Glomerular visceral epithelial cell (primary cell): Measurements from ENCODE around the gene BICD1.
"Not testable (repeated sequence)": the region's sequence is repeated elsewhere in the genome, so short reads cannot be mapped to it uniquely, and the experiment has no call there.

ENCODE experiments used
- DNase-seq: peaks from one replicate; pipeline ENCODE4 v3.0.0-alpha.2; 2016; ENCODE audit errors: extremely low spot score

The BICD1 gene

DNA sequence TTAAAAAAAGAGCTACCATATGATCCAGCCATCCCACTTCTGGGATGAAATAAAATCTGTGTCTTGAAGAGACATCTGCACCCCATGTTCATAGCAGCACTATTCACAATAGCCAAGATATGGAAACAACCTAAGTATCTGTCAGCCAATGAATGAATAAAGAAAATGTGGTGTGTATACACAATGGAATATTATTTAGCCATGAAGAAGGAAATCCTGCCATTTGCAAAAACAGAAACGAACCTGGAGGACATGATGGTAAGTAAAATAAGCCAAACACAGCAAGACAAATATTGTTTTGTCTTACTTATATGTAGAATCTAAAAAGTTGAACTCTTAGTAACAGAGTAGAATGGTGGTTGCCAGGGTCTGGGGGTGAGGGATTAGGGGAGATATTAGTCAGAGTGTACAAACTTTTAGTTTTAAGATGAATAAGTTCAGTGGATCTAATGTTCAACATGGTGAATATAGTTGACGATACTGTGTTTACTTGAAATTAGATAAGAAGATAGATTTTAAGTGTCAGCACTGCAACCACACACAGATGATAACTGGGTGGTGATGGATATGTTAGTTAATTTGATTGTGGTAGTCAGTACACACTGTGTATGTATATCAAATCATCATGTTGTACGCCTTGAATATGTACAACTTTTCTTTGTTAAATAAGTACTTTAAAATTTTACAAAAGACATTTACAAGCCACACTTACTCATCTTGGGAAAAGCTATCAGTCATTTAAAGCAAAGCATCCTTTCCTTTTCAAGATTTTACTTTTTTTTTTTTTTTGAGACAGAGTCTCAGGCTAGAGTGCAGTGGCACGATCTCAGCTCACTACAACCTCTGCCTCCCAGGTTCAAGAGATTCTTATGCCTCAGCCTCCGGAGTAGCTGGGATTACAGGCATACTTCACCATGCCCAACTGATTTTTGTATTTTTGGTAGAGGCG, 89.9 kb downstream of the BICD1 start:
- no peak for DNase-seq

DNA sequence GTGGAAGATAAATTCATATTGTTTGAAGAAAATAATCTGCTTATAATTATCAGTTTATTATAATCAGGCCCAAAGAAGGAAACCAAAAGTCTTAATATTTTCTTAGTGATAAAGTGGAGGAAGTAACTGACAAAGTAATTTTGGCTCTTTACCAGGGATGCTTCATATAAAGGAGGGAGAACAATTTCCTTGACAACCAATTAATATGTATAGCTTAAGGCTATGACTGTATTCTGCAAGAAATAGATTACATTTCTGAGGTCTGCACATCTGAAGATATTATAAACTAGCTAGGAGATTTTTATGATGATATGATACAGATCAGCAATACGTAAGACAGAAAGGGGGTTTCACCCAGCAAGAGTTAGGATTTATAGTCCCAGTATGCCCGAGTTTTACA, 90.8 kb downstream of the BICD1 start:
- DNase-seq = no peak

DNA sequence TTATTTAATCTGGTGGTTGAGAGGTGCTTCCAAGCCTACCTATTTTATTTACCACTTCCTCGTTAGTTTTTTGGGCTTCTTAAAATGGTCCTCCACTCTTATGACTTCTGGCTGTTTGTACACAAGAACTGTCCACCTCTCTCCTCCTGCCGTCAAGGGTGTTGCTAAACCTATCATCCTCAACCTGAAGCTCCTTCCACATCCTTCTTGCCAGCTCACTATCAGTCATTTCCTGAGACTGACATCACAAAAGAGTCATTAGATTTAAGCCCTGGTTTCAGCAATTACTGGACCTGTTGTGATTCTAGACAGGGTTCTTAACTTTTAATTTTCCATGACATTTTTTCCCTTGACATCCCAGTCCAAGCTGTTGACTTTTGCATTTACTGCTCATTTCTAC, 91.9 kb downstream of the BICD1 start:
- peak; percentile 37 for DNase-seq

GRCh38 chr12:32201096-32201495, 94.4 kb downstream of the BICD1 start:
- DNase-seq = no peak

DNA sequence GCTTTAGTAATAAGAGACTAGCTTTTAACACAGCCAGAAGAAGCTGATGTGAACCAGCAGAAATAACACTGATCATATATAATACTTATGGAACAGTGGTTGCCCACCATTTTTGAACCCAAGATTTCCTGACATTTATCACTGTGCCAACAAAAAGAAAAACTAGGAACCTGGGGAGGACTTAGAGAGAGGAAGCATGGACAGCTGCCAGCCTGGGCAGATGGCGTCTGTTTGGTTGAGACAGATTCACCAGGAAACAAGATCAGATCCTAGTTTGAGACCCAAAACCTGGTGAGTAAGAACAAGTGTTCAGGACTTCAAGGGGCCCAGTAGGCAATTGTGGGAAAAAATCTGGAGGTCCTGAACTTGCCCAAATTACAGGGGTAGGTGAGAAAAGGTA, 95.3 kb downstream of the BICD1 start:
- no peak for DNase-seq

DNA sequence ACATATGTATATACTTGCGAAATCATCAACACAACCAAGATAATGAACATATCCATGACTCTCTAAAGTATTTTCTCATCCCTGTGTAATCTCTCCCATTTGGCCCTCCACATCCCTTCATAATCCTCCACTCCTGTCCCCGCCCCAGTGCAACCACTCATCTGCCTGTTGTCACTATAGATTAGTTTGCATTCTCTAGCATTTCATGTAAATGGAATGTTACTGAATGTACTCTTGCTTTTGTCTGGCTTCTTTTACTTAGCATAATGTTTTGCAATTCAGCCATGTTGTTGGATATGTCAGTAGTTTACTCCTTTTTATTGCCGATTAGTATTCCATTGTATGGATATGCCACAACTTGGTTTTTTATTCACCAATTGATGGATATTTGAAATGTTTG, 99.1 kb downstream of the BICD1 start:
- no peak for DNase-seq

- DNase-seq = no peak
Observed at GRCh38 chr12:32208355-32208754, 101.7 kb downstream of the BICD1 start.

DNA sequence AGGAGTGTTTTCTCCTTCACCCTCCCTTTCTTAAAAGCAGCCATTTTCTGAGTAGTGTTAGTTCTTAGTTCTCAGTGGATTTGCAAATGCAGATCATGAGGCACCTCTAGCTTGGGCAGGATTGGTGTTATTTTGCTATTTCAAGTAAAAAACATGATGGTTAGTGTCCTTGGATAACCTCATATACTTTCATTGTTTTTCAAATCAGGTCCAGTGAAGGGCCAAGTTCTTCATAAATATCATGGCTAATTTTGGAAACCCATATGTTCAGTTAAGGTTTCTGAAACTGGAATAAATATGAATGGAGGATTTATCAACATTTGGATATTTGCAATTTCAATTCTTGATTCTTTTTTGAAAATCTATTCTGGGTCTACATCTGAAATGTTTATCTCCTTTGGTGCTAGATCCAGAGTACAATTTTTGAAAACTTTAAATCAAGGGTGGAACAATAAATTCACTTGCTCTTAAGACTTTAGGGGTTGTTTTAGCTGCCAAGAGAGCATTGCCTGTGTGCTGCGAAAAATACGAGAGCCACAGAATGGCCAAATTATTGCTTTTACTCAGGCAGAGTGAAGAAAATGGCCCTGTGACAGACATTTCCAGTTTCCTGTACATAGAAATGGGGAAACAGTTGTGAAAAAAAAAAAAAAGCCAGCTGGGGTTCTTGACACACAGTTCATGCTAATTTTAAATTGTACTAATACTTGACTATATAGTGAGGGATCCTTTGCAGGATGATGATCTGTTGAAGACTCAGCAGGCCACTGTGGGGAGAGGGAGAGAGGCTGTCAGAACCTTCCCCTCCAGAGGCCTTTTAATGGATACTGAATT, 104.6 kb downstream of the BICD1 start:
- no peak for DNase-seq

DNA sequence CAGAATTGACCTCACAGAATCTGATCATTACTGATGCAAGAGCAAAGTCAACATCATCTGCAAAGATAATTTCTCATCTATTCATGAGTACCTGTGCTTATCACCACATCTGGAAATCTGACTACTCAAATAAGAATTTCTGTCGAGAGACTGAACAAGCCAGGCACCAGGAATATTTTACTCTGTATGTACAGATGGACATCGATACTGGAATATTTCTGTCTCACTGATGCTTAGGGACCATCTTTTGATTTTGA, 105.2 kb downstream of the BICD1 start:
- no peak for DNase-seq

- DNase-seq = no peak
Observed at GRCh38 chr12:32214723-32215122, 108.1 kb downstream of the BICD1 start.

DNA sequence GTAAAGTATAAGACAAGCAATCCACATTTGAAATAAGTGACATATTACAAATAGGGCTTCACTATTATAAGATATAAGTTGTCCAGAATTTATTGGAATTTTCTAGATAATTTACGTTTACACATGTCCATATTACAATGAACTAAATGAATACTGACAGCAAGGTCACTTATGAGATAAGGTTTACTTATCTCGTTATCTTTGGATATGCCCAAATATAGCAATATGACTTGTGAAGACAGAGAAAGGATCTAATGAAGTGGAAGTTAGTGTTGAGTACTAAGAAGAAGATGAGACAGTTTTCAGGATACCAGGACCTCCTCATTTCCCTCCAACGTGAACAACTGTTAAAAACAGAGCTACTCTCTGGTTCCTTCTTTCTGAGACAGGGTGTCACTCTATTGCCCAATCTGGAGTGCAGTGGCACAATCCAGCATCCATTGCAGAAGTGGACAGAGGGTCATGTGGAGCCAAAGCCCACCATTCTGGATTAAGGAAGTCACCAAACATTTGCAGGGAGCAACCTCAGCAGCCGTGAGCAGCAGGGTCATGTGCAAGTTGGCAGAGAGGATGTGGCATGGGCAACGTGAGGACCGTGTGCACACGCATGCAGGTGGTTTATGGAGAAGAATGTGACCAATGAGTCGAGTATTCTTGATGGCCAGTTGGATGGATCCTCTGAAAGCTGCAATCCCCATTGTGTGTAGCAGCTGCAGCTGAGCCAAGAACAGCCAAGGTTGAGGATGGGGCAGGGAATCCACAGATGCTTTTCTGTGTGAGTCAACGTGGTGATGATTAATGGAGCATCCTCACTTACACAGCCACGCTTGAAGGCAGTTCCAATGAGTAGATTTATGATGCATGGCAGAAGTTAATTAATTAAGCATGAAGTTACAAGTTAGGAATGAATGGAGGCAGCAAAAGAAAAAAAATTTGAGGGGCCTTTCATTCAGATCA, 111.0 kb downstream of the BICD1 start:
- peak; percentile 95 for DNase-seq

DNA sequence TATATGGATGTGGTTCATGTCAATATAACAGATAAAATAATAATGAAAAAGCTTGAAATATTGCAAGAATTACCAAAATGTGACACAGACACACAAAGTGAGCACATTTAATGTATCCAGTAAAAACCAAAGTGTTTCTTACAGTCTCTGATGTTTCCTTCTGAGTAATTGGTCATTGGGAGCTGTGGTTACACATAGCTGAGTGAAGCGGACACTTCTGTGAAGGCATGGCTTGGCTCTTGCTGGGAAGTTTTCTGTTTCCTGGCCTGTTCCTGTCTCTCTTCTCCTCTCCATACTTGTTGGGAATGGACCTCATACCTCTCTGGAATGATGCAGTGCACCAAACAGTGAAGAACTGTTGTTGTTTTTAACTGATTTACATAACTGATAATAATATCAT, 117.3 kb downstream of the BICD1 start:
- peak; percentile 6 for DNase-seq

DNA sequence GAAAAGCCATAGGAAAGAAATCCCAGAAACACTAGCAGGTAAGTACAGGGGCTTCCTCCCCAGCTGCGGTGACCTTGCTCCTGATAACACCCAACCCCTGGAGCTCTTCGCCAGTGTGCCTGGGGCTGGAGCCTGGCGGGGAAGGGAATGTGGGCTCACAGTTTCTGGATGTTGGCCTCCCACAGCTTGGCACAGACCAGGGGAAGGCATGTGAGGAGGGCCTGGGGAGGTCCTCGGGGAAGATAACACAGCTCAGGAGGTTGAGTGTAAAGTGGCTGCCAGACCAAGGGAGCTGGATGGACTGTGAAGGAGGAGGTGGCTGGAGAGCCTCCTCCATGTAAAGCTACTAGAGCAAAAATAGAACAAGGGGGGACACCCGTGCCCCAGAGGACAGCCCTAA, 120.1 kb downstream of the BICD1 start:
- DNase-seq = no peak

DNA sequence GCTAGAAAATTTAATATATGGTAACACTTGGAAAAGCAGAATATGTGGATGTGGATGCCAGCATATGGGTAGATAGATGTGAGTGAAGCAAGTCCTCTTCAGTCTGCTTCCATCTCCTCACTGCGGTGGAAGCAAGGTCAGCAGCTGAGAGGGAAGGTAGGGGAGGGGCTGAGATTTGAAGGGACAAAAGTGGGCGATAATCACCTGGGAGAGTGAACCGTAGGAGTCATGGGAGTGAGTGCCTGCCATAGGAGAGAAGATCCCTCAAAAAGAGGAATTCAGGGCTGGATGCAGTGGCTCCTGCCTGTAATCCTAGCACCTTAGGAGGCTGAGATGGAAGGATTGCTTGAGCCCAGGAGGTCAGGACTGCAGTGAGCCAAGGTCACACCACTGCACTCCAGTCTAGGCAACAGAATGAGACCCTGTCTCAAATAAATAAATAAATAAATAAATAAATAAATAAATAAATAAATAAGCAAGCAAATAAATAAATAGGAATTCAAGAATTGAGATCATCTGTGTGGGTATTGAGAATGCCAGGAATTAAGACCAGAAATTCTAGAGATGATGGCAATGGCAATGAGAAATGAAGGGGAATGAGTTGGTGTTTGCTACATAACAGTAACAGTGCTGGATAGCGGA, 123.4 kb downstream of the BICD1 start:
- no peak for DNase-seq

DNA sequence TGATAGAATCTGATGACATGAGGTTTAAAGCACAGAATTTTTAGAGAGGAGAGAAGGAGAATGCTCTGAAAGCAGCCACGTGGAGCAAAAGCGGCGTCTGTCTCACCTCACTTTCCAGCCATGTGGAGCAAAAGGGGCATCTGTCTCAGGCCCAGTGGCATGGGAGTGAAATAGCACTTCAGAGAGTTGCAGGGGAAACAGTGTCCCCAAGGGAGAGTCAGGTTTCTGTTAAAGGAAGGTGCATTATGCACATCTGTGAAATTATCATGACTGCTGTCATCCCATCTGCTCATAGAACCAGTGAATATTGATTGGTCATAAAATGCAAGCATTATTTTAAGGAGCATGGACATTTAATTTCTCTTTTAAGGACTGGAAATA, 124.0 kb downstream of the BICD1 start:
- DNase-seq = no peak

- DNase-seq = not testable (repeated sequence)
Observed at GRCh38 chr12:32231361-32231760, 124.7 kb downstream of the BICD1 start.

DNA sequence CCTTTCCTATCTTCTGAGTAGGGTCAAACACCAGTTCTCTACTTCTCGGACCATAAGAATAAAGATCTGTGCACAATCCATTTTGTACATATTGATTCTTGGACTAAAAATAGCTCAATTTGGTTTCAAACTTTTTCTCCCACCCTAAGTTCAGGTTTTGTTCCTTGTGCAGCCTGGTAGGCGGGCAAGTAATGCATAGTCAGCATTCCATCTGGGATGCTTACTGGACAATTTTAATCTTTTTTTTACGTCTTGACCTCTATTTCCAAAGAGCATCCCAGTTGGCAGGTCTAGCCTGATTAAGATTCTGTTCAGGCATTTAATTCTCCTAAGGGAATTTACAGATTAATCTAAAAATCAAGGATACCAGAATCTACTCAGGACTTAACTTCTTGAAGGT, 126.9 kb downstream of the BICD1 start:
- no peak for DNase-seq

DNA sequence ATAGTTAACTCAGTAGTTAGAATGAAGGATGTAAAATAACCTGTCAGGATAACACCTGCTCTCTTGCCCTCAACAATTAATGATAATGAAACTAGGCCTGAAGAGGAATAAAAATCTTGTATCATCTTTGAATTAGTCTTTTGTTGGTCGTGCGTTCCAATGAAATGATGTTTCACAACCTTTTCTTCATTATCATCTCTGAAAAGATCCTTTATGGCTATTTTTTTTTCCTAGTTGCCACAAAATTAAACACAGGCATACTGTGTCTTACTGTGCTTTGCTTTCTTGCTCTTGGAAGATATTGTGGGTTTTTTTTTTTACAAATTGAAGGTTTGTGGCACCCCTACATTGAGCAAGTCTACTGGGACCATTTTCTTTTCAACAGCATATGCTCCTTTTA, 128.6 kb downstream of the BICD1 start:
- DNase-seq = no peak

GRCh38 chr12:32240162-32240561, 133.5 kb downstream of the BICD1 start:
- DNase-seq = no peak

DNA sequence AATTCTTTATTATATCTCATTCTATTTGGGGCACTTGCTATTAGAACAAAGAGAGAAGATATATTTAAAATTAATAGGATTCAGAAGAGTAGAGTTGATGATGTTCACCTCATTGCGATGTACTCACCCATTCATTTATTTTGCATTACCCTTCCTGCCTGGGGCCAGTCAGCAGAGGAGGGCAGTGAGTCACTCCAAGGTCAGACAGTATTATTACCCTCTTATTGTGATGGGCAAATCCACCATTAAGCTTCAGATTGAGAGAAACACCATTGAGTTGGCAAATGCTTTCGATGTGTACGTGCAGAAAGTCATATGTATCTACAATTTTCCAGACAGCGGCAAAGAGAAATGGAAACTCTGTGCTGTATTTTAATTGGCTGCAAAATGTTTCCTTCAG, 134.2 kb downstream of the BICD1 start:
- peak; percentile 13 for DNase-seq

- no peak for DNase-seq
Observed at GRCh38 chr12:32242641-32243040, 136.0 kb downstream of the BICD1 start.
